HT-29 (cell line): ENCODE results near the gene FHOD1. TPM values are rescaled to one million over a fixed set of nuclear protein-coding genes. Genes with fewer than 3 reads are reported as not detected.

Experiments used
- DNase-seq: peaks from one replicate; pipeline ENCODE4 v3.0.0-alpha.2; 2015; ENCODE audit warnings: low spot score
- total RNA-seq: library from RNA; depleted of rRNA; stranded (reverse); fragments of >200 nt; shearing (Covaris generic); gene quantifications from 2 replicates; pipeline ENCODE4 v1.2.3, GENCODE V29; 2014

The FHOD1 gene
- total RNA-seq, 1 experiment from 2014 or later = 57.7 TPM

DNA sequence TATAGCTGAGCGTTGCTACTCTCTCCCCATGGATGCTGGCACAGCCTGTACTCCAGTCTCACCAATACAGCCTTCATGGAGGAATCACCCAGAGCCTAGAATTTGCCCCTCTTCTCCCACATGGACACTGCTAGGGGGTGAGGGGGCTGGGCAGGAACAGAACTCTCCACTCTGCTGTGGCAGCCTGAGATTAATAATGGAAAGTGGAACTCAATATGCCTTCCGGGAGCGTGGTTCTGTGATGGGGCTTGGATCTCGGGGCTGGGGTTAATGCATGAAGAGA, 2.7 kb upstream of the FHOD1 start:
- DNase-seq = no peak

DNA sequence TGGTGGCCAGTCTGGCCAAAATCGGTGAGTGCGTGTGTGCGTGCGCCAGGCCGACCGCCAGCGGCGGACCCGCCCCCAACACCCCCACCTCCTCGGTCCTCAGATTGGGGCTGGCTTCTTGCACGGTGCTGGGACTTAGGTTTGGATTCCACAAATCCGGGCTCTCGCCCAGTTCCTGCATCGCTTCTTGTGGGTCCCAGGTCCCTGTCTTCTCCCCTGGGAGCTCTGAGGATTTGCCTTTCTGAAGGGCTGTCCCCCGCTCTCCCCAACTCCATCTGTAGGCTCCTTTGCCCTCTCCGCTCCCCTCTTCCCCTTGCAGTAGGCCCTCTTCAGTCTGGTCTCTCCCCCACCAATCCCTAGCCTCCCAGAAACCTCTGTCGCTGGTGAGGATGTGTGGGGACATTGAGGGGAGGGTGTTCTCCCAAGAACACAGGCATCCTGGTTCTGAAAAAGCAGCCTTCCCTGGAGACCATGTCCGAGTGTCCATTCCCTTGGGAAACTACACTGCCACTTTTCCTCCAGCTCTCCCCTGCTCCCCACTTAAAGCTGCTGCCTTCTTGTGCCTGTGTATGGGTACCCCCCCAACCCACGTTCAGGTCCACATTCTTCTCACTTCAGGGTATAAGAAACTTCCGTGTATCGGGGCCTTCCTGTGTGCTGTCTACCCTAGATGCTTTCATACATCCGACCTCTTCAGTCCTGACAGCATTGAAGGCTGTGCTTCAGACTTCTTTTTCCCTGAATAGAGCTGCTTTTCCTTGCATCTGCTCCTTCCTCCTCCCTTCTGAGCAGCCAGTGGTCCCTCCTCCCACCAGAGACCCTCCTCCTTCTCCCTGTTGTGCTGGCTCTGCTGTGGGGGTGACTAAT, 2.1 kb upstream of the FHOD1 start:
- DNase-seq = no peak

DNA sequence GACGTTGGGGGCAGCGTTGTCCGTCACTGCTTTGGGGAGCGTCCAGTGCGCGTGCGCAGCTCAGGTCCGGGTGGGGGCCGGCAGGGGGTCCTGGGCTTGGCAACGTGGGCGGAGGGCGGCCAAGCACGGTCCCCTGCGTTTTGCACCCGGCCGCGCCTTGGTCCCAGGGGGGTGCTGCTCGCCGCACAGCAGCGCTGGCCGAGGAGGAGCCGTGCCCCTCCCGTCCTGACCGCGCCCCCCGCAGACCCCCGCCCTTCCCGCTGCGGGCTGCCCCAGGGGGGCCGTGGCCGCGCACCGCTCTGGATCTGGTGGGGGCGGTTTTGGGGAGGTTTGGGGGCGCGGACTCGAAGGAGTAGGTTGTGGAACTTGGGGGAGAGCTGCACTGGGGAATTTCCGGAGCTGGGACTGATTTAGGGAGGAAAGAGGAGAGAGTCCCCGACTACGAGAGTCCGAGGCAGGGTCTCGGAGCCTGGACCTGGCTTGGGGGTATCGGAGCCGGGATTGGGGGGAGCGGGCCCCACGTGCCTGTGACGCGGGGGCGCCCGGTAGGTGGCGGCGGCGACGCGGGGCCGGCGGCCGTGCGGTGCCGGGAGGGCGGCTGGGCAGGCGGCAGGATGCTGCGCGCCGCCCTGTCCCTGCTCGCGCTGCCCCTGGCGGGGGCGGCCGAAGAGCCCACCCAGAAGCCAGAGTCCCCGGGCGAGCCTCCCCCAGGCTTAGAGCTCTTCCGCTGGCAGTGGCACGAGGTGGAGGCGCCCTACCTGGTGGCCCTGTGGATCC, 1.3 kb upstream of the FHOD1 start, which contains the start of gene SLC9A5:
Gene SLC9A5 (plus strand): TSS at position 579 of the 777 bp plus-strand sequence. CDS start 36 bp downstream, at position 615.
- DNase-seq = no peak

DNA sequence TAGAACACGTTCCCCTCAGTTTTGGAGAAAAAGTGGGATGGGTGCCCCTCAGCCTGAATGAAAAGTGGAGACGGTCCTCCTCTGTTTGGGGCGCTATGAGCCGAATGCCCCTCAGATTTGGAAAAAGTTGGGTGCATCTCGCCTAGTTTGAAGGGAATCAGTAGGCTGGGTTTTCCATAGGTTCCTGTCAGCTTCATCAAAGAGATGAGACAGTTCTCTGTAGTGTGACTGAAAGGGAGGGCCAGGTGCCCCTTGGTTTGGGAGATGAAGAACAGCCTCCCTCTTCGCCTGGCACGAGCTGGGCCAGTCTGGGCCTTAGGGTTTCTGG, 756 bp upstream of the FHOD1 start:
- DNase-seq = no peak

DNA sequence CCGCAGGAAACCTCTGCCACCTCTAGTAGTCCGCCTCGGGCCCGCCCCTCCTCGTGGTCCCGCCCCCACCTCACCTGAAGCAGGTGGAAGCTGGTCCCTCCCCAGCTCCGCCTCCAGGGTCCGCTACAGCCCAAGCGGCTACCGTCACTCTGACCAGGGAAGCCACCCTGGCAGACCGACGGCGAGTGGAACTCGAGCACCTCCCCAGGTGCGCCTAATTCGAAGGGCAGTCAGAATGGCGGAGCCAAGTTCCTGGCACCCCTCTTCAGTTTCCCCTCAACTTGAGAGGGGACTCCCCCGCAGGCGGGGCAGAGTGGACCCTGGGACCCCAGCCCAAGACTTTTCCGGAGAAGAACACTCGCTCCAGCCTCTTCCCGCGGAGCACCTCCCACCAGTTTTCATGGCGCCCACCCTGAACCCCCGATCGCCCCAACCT, 507 bp downstream of the FHOD1 start:
- peak; percentile 95 for DNase-seq

DNA sequence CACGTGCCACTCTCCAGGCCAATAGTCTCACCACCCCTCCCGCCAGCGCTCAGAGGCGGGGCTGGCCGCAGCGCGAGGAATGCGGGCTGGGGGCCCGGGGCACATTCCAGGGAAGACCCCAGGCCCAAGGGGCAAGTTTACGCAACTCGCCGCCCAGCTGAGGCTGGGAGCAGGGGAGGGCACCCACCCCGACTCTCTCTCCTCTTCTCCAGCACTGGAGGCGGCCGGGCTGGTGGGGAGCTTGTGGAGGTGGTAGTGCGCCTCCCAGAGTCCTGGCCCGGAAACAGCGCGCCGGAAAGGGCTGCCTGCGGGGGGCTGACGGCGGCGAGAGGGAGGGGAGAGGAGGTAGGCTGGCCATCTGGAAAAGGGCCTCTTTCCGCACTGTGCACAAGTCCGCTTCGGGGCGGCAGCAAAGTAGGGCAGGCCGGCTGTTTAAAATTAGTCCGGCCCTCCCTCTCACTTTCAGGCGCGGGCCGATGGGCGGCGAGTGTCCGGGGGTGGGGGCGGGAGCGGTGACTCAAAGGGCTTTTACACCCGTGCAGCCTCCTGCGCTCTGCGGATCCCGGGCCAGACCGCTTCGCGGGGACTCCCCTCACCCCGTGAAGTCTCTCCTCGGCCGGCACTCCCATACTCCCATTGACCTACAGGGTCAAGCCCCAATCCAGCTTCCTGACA, 1.1 kb downstream of the FHOD1 start:
- DNase-seq = peak; percentile 70

DNA sequence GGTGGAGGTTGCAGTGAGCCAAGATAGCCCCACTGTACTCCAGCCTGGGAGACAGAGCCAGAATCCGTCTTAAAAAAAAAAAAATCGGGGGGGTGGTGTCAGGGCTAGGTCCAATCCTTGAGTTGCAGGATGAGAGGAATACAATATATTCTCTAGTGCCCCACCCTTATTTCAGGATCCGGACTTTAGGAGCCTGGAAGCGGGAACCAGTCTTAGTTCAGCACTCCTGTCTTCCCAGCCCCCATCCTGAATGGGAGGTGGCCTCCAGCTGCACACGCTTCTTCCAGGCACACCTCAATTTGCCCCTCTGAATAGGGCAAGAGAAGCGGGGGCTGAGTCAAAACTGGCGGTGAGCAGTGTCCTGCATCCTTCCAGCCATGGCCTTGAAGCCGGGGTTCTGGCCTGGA, 1.6 kb downstream of the FHOD1 start:
- DNase-seq = no peak

DNA sequence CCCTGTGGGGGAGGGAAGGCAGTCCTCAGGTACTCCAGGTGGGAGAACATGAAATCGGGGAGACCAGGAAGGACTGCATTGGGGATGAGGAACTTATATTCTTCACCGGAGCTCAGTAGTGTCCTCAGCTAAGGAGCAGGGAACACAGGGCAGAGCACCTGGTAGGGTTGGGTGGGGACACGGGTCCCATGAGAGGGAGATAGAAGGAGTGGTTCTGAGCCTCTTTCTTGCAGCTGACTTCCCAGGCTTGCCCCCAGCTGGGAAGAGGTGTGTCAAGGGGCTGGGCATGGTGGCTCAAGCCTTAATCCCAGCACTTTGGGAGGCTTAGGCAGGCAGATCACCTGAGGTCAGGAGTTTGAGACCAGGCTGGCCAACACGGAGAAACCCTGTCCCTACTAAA, 2.1 kb downstream of the FHOD1 start:
- no peak for DNase-seq

DNA sequence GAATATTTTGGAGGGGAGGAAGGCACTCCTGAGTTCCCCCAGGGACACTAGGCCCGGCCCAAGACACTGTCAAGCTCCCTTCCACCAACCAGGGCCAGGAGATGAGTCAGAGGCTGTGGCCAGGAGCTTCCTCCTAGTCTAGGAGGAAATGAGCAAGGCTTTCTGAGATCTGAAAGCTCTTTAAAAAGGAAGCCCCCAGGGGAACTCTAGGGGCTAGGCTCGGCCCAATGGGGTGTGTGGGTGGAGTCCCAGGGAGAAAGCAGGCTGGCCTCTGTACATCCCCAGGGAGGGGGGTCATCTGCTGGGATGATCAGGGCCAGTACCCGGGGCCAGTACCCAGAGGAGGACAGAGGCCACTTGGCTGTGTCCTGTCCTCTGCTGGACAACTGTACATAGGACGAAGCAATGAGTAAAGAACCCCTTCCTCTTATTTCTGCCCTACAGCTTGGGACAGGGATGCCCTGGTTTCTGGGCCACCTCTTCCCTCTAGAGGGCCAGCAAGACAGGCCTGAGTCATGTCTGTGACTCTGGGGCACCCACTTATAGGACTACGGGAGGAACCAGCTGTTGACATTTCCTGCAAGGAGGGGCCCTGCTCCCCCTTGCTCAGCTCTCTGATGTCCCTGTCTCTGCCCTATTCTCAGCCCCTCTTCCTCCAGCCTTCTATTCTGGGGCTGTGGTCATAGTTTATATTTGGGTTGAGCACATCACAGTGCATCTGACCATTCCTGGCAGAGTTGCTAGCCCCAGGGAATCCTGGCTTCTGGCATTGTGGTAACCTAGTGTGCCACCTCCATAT, 2.7 kb downstream of the FHOD1 start:
- DNase-seq = no peak

DNA sequence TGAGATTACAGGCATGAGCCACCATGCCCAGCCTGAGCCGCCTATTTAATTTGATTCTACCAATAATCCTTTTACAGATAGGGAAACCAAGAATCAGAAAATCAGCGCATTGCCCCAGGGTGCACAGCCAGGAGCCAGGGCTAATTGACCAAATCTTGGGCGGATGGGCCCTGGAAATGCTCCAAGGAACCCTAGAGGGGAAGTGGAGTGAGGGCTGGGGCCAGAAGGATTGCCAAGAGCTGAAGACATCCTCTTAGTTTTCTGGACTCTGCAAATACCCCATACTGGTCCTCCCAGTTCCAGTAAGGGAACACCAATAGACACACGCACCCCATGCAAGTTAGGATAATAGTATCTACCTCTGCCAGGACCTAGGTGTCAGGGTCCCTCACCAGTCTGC, 3.8 kb downstream of the FHOD1 start:
- DNase-seq = no peak

DNA sequence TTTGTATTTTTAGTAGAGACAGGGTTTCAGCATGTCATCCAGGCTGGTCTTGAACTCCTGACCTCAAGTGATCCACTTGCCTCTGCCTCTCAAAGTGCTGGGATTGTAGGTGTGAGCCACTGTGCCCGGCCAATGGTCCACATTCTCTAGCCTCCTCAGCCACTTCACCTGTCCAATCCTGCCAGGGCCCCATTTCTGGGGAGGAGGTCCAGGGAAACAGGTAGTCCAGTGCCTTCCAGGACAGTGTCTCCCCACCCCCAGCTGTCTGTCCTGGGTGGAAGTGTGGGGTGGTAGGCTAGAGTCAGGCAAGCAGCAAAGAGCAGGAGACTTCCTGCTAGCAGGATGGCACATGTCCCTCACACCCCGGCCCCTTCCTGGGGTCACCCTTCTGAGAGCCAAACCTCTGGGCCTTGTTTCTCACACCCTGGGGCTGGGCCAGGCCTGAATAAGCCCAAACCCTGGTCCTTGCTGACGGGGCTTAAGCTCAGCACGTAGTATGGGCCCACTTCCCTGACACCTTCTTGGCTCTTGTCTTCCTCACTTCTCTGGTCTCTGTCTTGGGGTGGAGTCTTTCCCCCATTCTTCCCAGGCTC, 5.0 kb downstream of the FHOD1 start:
- DNase-seq = no peak

DNA sequence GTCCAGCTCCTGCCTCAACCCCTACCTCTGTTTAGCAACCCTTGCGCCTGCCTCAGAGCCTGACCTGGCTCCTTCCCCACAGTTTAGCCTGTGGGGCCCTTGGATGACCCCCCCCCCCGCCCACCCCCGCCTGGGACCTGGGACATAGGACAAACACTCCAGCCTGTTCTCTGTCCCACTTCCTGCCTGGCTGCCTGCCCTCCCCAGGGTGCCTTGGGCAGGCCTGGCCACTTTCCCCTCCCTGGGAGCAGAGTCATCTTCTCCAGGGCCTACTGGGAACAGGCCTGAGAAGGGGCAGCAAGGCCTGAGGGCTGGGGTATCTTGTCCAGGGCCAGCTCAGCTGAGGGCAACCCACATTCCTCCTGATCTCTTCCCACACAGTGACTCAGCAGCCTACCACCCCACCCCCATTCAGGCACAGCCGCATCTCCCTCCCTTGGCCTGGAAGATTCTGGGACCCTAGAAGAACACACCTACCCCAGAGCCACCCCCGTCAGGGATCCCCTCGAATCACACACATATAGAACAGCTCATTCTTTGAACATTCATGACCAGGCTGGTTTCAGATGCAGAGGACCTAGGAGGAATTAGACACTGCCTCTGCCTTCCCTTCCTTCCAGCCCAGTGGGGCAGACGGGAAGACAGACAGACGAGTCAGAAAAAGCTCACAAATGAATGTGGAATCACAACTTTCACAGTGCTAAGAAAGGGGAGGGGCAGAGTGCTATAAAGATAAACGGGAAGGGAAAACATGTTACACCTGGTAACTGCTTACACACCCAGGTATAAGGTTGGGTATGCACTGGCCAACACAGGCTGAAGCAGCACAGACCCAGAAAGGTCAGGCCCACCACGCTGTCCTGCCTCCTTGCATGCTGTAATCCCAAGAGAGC, 6.0 kb downstream of the FHOD1 start:
- DNase-seq = peak; percentile 46

DNA sequence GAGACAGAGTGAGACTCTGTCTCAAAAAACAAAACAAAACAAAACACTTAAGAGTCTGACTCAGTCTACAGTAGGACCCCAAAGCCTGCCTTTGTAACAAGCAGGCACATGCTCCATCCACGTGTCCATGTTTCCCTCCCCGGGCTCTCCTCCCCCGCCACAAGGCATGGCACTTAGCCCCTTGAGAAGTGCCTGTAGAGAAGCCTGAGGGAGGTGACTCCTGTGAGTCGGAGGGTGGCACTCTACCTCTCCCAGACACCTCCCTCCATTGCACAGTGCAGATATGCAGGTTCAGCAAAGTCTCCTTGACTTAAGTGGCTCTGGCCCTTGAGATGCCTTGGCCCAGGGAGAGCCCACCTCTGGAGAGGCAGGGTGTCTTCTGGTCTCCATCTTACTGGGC, 6.8 kb downstream of the FHOD1 start:
- DNase-seq = peak; percentile 14

DNA sequence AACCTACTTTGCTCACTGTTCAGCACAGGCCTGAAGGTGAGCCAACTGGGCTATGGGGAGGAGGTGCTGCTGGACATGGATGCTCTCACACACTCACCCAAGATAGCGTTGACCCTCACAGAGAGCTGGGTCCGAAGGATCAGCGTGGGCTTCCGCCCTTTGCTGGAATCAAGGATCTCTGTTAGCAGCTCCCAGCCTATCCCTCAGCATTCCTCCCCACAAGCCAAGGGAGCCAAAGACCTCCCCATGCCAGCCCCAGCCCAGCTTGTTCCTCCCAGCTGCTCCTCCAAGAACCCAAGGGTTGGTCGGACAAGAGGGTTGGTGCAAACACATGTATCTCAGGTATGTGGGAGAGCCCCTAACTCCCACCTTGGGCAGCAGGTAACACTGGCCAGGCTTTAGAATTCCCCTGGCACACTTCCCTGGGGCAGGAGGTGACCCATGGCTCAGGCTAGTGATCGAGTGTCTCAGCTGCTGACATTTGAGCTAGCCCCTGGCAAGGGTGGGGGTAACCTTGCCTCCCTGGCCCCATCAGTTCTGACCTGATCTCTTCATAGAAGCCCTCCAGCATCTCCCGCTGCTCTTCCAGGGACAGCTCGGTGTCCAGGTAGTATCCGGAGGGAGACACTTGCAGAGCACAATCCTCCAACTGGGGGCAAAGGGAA, 8.3 kb downstream of the FHOD1 start:
- no peak for DNase-seq

DNA sequence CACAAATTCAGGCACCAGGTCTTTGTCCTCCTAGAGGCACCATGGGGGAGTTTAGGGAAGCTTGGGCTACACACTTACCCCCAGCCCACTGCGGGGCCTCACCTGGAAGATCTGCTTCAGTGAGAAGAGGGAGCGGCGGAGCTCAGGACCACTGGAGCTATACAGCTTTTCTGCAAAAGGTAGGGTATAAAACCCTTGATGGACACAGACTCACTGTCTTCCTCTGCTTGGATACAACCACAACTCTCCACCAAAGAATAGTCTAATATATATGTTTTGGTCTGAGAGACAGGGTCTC, 9.1 kb downstream of the FHOD1 start:
- DNase-seq = no peak

DNA sequence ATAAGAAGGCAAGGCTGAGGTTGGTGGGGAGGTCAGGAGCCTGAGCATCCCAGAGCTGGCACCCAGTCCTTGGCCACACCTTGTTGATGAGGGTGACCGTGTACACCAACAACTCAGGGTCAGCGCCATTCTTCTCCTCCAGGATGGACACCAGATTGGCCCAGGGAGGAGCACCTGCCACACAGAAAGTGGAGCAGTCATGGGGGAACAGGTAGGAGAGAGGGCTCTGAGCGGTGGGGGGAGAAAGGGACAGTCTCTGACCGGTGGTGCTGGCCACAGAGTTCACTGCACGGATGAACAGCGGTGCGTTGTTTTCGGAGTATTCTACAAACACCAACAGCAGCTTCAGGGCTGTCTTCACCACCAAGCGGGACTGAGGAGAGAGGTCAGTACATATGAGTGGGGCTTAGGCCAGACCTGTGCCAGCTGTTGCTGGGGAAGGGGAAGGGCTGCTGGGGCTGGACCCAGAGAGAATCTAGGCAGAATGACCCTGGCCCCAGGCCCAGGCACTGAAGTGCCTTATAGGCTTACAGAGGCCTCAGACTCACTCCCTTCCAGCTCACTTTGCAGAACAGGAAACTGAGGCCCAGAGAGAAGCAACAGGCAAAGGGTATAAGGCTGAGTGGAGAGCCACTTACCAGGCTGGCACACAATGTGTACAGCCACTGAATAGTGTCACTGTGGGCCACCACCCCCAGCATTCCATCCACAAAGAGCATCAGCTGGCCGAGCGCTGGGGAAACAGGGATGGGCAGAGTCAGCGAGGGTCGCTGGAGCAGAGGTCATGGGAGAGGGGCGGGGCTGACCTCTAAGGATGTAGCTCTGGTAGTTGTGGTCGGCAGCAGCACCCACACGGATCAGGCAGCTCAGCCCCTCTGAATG, 9.6 kb downstream of the FHOD1 start:
- DNase-seq = no peak

DNA sequence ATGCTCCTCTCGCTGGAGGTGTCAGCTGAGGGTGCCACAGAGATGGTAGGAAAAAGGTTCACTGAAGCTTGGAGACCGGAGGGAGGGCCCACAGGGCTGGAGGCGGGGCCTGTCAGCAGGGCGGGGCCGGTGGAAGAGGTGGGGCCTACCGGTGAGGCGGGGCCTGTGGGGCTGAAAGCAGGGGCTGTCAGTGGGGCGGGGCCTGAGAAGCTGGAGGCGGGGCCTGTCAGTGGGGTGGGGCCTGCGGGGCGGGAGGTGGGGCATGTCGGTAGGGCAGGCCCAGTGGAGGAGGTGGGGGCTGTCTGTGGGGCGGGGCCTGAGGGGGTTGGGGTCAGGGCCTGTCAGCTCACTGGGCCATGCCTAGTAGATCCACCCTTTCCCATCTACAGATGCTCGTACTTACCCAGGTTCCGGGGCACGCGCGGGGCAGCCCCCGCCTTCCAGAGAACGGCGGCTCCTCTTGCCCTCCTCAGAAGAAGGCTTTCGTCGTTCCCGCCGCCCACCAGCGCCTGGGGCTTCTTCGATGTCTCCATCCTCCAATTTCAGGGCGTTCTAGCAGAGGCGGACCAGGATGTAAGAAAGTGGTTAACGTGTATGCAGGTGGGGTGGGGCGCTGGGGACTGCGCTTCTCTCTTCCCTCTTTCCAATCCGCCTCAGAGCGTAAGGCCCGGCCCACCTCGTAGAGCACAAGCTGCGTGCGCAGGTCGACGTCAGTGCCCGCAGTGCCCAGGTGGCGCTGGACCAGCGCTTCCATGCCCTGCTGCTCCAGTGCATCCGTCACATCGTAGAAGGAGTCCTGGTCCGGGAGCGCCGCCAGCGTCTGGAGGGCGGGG, 10.5 kb downstream of the FHOD1 start:
- DNase-seq = peak; percentile 68
